NCI-H748 treated with DMSO at 0.1 percent for 48 hours (cell line): ENCODE results near the gene CYLC1.
A peak's percentile ranks its signal among the peaks of the same experiment; 100 is the strongest.

Experiments
- DNase-seq: peaks from one replicate; lab custom pipeline; 2025; lab: John Stamatoyannopoulos, UW

CYLC1 gene

GRCh38 chrX:83860846-83861245 lies at the start of gene CYLC1:
Gene CYLC1, plus strand, starts transcription at chrX:83861146. Its CDS starts 37 bp downstream, at chrX:83861183.
- no peak for DNase-seq

DNA sequence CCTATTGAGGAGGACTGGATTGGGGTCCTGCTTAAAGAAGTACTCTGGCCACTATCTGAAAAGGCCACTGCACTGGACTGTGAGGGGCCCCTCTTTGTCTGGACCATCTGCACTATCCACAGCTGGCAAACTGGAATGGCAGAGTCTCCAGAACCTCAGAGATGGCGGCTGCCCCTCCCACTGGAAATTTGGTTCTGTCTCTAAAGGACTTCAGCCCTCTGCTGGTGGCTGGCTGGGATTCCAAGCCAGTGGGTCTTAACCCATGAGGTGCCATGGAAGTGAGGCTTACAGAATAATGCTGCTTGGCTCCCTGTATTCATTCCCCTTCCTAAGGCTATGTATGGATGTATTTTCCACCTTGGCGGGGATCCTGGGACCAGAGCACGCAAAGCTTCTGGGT lies 41.6 kb upstream of the CYLC1 start:
- DNase-seq, result no peak

DNA sequence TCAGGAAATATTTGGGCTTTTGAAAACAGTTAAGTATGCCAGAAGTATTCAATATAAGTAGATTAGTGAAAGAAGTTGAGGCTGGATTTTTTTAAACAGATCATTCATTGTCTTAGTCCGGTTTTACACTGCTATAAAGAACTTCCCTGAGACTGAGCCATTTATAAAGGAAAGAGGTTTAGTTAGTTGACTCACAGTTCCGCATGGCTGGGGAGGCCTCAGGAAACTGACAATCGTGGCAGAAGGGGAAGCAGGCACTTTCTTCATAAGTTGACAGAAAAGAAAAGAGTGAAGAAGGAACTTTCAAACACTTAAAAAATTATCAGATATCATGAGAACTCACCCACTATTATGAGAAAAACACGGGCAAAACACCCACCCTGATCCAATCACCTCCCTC lies 31.1 kb upstream of the CYLC1 start:
- no peak for DNase-seq

DNA sequence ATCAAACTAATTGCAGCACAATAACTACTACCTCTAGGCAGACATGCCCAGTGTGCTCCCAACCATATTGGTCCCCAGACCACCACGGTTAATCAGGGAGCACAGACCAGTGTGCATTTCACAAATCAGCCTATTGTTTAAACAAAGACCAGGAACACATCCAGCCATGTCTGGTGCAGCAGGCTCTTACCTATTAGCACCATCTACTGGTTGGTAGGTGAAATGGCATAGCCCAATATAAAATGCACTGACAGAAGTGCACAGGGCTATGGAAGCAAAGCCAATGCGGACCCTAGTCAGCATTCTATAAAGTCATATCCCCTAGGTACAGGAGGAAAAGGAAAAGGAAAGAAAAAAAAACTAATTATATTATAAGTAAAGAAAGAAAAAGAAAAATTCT lies 15.5 kb upstream of the CYLC1 start:
- peak; percentile 35 for DNase-seq

- DNase-seq, result no peak
These were observed 13.6 kb upstream of the CYLC1 start for GRCh38 chrX:83847339-83847738.

DNA sequence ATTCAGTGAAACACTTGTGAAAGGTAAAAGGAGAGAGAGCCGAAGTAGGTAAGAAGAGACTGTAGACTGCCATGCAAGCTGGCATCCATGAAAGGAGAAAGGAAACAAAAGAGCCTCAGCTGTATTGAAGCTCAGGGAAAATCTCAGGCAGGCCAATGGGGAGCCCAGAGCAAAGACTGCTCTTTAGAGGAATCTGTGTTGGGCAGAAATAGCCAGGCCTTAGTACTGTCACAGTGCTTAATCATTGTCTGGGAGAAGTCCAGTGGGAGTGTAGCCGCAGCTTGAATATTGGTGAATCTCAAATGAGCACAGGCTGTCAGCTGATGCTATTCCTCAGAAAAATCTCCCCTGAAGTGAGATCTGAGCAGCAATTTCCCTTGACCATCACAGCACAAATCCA lies 27.6 kb downstream of the CYLC1 start:
- DNase-seq, result no peak

GRCh38 chrX:83892433-83892832 lies 31.5 kb downstream of the CYLC1 start:
- DNase-seq, result no peak

DNA sequence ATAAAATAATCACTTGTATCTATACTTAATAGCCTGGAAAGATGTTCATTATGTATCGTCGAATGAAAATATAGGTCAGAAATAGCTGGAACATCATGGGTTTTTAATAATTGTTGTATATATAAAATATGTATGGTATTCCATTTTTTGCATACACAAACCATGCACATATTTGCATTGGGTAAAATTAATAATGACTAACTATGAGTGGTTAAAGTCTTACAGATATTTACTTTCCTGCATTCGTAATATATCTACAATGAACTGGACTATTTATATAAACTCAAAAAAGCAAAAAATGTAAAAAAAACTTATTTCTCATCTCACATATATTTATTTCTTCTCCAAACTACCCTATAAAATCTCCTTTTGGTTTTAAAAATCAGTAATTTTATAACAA lies 46.0 kb downstream of the CYLC1 start:
- no peak for DNase-seq

- DNase-seq, result peak; percentile 0
These were observed 55.6 kb downstream of the CYLC1 start for GRCh38 chrX:83916525-83916924.

DNA sequence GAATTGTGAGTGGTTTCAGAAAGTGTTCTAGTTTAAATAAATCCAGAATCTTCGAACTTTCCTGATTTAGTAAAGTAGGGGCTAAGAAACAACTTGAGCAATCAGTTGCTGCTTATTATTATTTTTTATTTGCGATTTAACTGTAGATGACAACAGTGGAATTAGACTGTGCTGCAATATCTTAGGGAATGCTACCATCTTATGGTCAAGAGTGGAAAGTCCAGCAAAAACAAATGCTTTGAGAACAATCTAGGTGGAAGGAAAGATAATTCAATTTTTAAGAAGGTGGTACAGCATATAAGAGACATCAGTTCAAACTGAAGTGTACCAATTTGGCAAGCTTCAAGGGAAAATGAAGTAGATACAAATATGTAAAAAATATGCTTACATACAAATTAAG lies 73.3 kb downstream of the CYLC1 start:
- peak; percentile 2 for DNase-seq
